Measurements from ENCODE around the gene A1CF. TPM values are rescaled to one million over a fixed set of nuclear protein-coding genes. Genes with fewer than 3 reads are reported as not detected.
"Not testable (repeated sequence)": the region's sequence is repeated elsewhere in the genome, so short reads cannot be mapped to it uniquely, and the experiment has no call there.

The A1CF gene
- polyA plus RNA-seq: 39.6 TPM
- long read RNA-seq, donor 1: 0 reads
- long read RNA-seq, donor 2, full-length matches to known transcripts: 4 of 32 reads
- long read RNA-seq, donor 2, partial matches to known transcripts: 28 of 32 reads
- long read RNA-seq, donor 2, other reads (novel, unspliced or antisense): 0 of 32 reads
- long read RNA-seq, donor 3: 0 reads
- long read RNA-seq, donor 4: 0 reads
- long read RNA-seq, donor 5, full-length matches to known transcripts: 2 of 2 reads
- long read RNA-seq, donor 5, partial matches to known transcripts: 0 of 2 reads
- long read RNA-seq, donor 5, other reads (novel, unspliced or antisense): 0 of 2 reads
- long read RNA-seq, donor 6, full-length matches to known transcripts: 2 of 2 reads
- long read RNA-seq, donor 6, partial matches to known transcripts: 0 of 2 reads
- long read RNA-seq, donor 6, other reads (novel, unspliced or antisense): 0 of 2 reads
- long read RNA-seq, donor 7, full-length matches to known transcripts: 2 of 2 reads
- long read RNA-seq, donor 7, partial matches to known transcripts: 0 of 2 reads
- long read RNA-seq, donor 7, other reads (novel, unspliced or antisense): 0 of 2 reads
- long read RNA-seq, donor 8, full-length matches to known transcripts: 13 of 23 reads
- long read RNA-seq, donor 8, partial matches to known transcripts: 10 of 23 reads
- long read RNA-seq, donor 8, other reads (novel, unspliced or antisense): 0 of 23 reads
- long read RNA-seq, donor 9, full-length matches to known transcripts: 4 of 10 reads
- long read RNA-seq, donor 9, partial matches to known transcripts: 6 of 10 reads
- long read RNA-seq, donor 9, other reads (novel, unspliced or antisense): 0 of 10 reads
- long read RNA-seq, donor 10, full-length matches to known transcripts: 6 of 6 reads
- long read RNA-seq, donor 10, partial matches to known transcripts: 0 of 6 reads
- long read RNA-seq, donor 10, other reads (novel, unspliced or antisense): 0 of 6 reads
- long read RNA-seq, donor 11, full-length matches to known transcripts: 3 of 3 reads
- long read RNA-seq, donor 11, partial matches to known transcripts: 0 of 3 reads
- long read RNA-seq, donor 11, other reads (novel, unspliced or antisense): 0 of 3 reads

DNA sequence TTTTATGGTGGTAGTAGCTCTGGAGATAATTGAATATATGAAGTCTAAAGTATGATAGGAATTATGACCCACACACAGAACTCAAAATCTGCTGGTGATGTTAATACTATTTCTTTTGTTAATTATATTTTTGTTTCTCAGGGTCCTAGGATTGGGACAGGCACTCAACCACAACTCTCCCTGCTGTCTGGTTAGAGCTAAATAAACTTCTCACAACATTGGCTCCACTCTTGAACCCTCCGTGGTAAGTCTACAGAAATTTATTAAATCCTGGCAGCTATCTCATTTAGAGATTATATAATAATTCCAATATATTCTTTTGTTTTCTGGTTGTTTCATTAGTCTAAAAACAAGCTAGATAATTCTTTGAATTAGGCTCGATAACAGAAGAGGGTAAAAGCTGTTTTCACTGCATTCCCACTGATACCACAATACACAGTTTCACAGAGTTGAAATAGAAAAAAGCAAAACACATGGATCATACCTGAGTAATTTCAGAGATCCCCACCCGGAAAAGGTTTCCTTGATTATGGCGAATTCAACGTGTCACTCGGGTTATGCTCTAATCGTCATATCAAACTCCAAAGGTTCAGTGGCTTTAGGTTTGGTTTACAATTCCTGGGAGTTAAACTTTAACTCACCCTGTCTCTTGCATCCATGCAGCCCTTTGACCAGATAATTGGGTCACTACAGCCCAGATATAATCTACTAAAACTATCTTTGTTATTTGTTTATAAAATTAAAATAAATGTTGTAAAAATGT, at the start of gene A1CF:
A1CF (minus strand) TSS at position 531 of the 763 bp plus-strand sequence. CDS start 25,687 bp downstream, outside the sequence.
- peaks cover 3% of the 10 kb centered on the region for H3K36me3 ChIP-seq (ENCODE audit: control insufficient read depth, insufficient read depth, low read length)
- peak within 1 kb of the TSS; percentile 51 for H3K4me3 ChIP-seq (ENCODE audit: low read length)
- peak; percentile 74 to 88 for DNase-seq
- H3K9me3 ChIP-seq (ENCODE audit: control insufficient read depth, low read depth, low read length): no peaks in the 10 kb centered on the region
- H3K27me3 ChIP-seq (ENCODE audit: control insufficient read depth, insufficient read depth, low read length): no peaks in the 10 kb centered on the region
- peaks cover 10% of the 10 kb centered on the region for H3K4me1 ChIP-seq (ENCODE audit: control insufficient read depth, insufficient read depth, low read length)
- H3K27ac ChIP-seq (ENCODE audit: low read length): peak within 1 kb of the TSS; percentile 75
- WGBS (ENCODE audit: insufficient coverage, low lambda C conversion rate): 17% methylated on average over 1 of the region's 7 CpGs

GRCh38 chr10:50931948-50932431, 46.6 kb upstream of the A1CF start:
- no peaks in the 10 kb centered on the region for H3K36me3 ChIP-seq (ENCODE audit: control insufficient read depth, insufficient read depth, low read length)
- peak in 1 of 2 donors; percentile 10 for DNase-seq

GRCh38 chr10:50929670-50930069, 44.2 kb upstream of the A1CF start:
- WGBS (ENCODE audit: insufficient coverage, low lambda C conversion rate): no CpG with 5 or more reads among the region's 1 CpG
- no peaks in the 10 kb centered on the region for H3K36me3 ChIP-seq (ENCODE audit: control insufficient read depth, insufficient read depth, low read length)
- no peak for DNase-seq

More at GRCh38 chr10:50931948-50932431, 46.6 kb upstream of the A1CF start:
- no peaks in the 10 kb centered on the region for H3K9me3 ChIP-seq (ENCODE audit: control insufficient read depth, low read depth, low read length)
- H3K27ac ChIP-seq (ENCODE audit: low read length): no peak overlapping the region
- H3K27me3 ChIP-seq (ENCODE audit: control insufficient read depth, insufficient read depth, low read length): no peaks in the 10 kb centered on the region
- 70% methylated on average over 2 of the region's 3 CpGs for WGBS (ENCODE audit: insufficient coverage, low lambda C conversion rate)
- no peaks in the 10 kb centered on the region for H3K4me1 ChIP-seq (ENCODE audit: control insufficient read depth, insufficient read depth, low read length)
- H3K4me3 ChIP-seq (ENCODE audit: low read length): no peak overlapping the region

DNA sequence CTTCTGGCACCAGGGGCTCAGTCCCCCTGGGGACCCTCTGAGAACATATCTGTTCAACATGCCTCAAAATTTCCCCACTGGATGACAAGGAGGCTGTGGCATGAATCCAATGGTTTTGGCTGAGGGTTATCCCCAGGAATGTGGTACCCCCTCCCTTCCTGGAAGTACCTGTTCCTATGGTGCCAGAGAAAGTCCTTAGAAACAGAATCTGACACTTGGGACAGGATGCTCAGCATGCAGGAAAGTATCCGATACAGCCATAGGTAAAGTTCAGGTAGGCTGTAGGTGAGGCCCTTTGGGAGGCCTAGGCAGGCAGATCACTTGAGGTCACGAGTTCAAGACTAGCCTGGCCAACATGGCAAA, 42.7 kb upstream of the A1CF start:
- H3K27ac ChIP-seq (ENCODE audit: low read length): no peak overlapping the region
- WGBS (ENCODE audit: insufficient coverage, low lambda C conversion rate): no CpG with 5 or more reads among the region's 2 CpGs
- no peaks in the 10 kb centered on the region for H3K27me3 ChIP-seq (ENCODE audit: control insufficient read depth, insufficient read depth, low read length)
- H3K9me3 ChIP-seq (ENCODE audit: control insufficient read depth, low read depth, low read length): no peaks in the 10 kb centered on the region
- no peaks in the 10 kb centered on the region for H3K36me3 ChIP-seq (ENCODE audit: control insufficient read depth, insufficient read depth, low read length)
- H3K4me3 ChIP-seq (ENCODE audit: low read length): no peak overlapping the region
- DNase-seq: no peak
- no peaks in the 10 kb centered on the region for H3K4me1 ChIP-seq (ENCODE audit: control insufficient read depth, insufficient read depth, low read length)

More at GRCh38 chr10:50929670-50930069, 44.2 kb upstream of the A1CF start:
- Histone ChIP-seq H3K27ac (ENCODE audit: low read length) (no peak overlapping the region), H3K9me3 (ENCODE audit: control insufficient read depth, low read depth, low read length) (no peaks in the 10 kb centered on the region), H3K4me1 (ENCODE audit: control insufficient read depth, insufficient read depth, low read length) (no peaks in the 10 kb centered on the region), H3K27me3 (ENCODE audit: control insufficient read depth, insufficient read depth, low read length) (no peaks in the 10 kb centered on the region), H3K4me3 (ENCODE audit: low read length) (no peak overlapping the region)

- Histone ChIP-seq H3K9me3 (ENCODE audit: control insufficient read depth, low read depth, low read length) (no peaks in the 10 kb centered on the region), H3K36me3 (ENCODE audit: control insufficient read depth, insufficient read depth, low read length) (no peaks in the 10 kb centered on the region)
- 100% methylated on average over 2 of the region's 2 CpGs for WGBS (ENCODE audit: insufficient coverage, low lambda C conversion rate)
Measured at GRCh38 chr10:50927522-50928189, 42.2 kb upstream of the A1CF start.

GRCh38 chr10:50923471-50923870, 38.0 kb upstream of the A1CF start:
- not testable (repeated sequence) for H3K9me3 ChIP-seq (ENCODE audit: control insufficient read depth, low read depth, low read length); H3K36me3 ChIP-seq (ENCODE audit: control insufficient read depth, insufficient read depth, low read length); H3K27ac ChIP-seq (ENCODE audit: low read length); H3K27me3 ChIP-seq (ENCODE audit: control insufficient read depth, insufficient read depth, low read length); DNase-seq; H3K4me1 ChIP-seq (ENCODE audit: control insufficient read depth, insufficient read depth, low read length); H3K4me3 ChIP-seq (ENCODE audit: low read length)
- WGBS (ENCODE audit: insufficient coverage, low lambda C conversion rate): no CpG with 5 or more reads among the region's 1 CpG

More at GRCh38 chr10:50927522-50928189, 42.2 kb upstream of the A1CF start:
- Histone ChIP-seq H3K4me3 (ENCODE audit: low read length) (no peak overlapping the region), H3K27ac (ENCODE audit: low read length) (no peak overlapping the region), H3K27me3 (ENCODE audit: control insufficient read depth, insufficient read depth, low read length) (no peaks in the 10 kb centered on the region), H3K4me1 (ENCODE audit: control insufficient read depth, insufficient read depth, low read length) (no peaks in the 10 kb centered on the region)
- no peak for DNase-seq

DNA sequence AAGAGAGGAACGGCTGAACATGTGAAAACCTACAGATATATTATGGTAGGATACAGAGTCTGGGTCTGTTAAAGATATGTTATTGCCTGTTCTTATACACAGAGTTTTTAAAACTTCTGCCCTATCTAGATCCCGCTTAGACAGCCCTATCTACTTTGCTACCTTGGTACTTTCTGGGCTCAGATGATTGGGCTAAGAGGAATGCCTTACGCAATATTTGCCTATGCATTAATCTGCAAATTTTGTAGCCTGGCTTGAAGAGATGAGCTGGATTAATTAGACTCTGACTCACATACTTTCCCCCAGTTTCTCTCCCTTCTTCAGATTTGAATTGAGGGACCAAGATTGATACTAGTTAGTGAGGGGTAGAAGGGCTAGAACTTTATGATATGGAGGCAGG, 33.6 kb upstream of the A1CF start:
- no peaks in the 10 kb centered on the region for H3K9me3 ChIP-seq (ENCODE audit: control insufficient read depth, low read depth, low read length)
- no peaks in the 10 kb centered on the region for H3K27me3 ChIP-seq (ENCODE audit: control insufficient read depth, insufficient read depth, low read length)
- no peak overlapping the region for H3K27ac ChIP-seq (ENCODE audit: low read length)
- no peak for DNase-seq
- WGBS (ENCODE audit: insufficient coverage, low lambda C conversion rate): 100% methylated on average over 1 of the region's 3 CpGs
- H3K36me3 ChIP-seq (ENCODE audit: control insufficient read depth, insufficient read depth, low read length): no peaks in the 10 kb centered on the region
- no peak overlapping the region for H3K4me3 ChIP-seq (ENCODE audit: low read length)
- no peaks in the 10 kb centered on the region for H3K4me1 ChIP-seq (ENCODE audit: control insufficient read depth, insufficient read depth, low read length)

GRCh38 chr10:50918529-50918928, 33.1 kb upstream of the A1CF start:
- Histone ChIP-seq H3K4me1 (ENCODE audit: control insufficient read depth, insufficient read depth, low read length) (no peaks in the 10 kb centered on the region), H3K36me3 (ENCODE audit: control insufficient read depth, insufficient read depth, low read length) (no peaks in the 10 kb centered on the region), H3K4me3 (ENCODE audit: low read length) (no peak overlapping the region), H3K27me3 (ENCODE audit: control insufficient read depth, insufficient read depth, low read length) (no peaks in the 10 kb centered on the region), H3K9me3 (ENCODE audit: control insufficient read depth, low read depth, low read length) (no peaks in the 10 kb centered on the region), H3K27ac (ENCODE audit: low read length) (no peak overlapping the region)
- DNase-seq: no peak

GRCh38 chr10:50917486-50917885, 32.1 kb upstream of the A1CF start:
- Histone ChIP-seq H3K9me3 (ENCODE audit: control insufficient read depth, low read depth, low read length) (no peaks in the 10 kb centered on the region), H3K4me1 (ENCODE audit: control insufficient read depth, insufficient read depth, low read length) (no peaks in the 10 kb centered on the region), H3K36me3 (ENCODE audit: control insufficient read depth, insufficient read depth, low read length) (no peaks in the 10 kb centered on the region), H3K4me3 (ENCODE audit: low read length) (no peak overlapping the region), H3K27ac (ENCODE audit: low read length) (no peak overlapping the region), H3K27me3 (ENCODE audit: control insufficient read depth, insufficient read depth, low read length) (no peaks in the 10 kb centered on the region)
- no peak for DNase-seq
